Cardiac muscle cell (in vitro differentiated cells and primary cell): ENCODE measurements around the gene DNM2. TPM values are rescaled to one million over a fixed set of nuclear protein-coding genes. Genes with fewer than 3 reads are reported as not detected.

ENCODE experiments used
- DNase-seq, 2 donors: peaks; one replicate each; pipeline versions ENCODE4 v3.0.0 to v3.0.0-alpha.2; 2010 to 2017; ENCODE audit warnings: low read depth in 1 of 2, low spot score in 1 of 2
- H3K27ac ChIP-seq: fragments of 200-600 bp; sonication (generic); 2 replicates; pipeline ENCODE4 v1.5.1; 2016
- H3K27me3 ChIP-seq: fragments of 200-600 bp; sonication (generic); 2 replicates; pipeline ENCODE4 v1.6.0; 2016; ENCODE audit warnings: control low read depth
- H3K36me3 ChIP-seq: fragments of 200-600 bp; sonication (generic); 2 replicates; pipeline ENCODE4 v1.5.1; 2016; ENCODE audit warnings: control low read depth
- H3K4me1 ChIP-seq: fragments of 200-600 bp; sonication (generic); 2 replicates; pipeline ENCODE4 v1.8.1; 2017; ENCODE audit warnings: low read depth, mild to moderate bottlenecking, mixed run types
- H3K4me3 ChIP-seq: fragments of 200-600 bp; sonication (generic); 2 replicates; pipeline ENCODE4 v1.5.1; 2016; ENCODE audit warnings: mild to moderate bottlenecking
- H3K9me3 ChIP-seq: fragments of 200-600 bp; sonication (generic); 2 replicates; pipeline ENCODE4 v1.5.1; 2017; ENCODE audit warnings: low read depth, mild to moderate bottlenecking, control low read depth
- CTCF ChIP-seq: IDR thresholded peaks from 2 replicates; pipeline ENCODE4 v1.5.1; 2012; ENCODE audit warnings: low read depth, mild to moderate bottlenecking, low read length
- polyA plus RNA-seq: library from polyadenylated mRNA; unstranded; fragments of >200 nt; fragmentation: Nextera tagmentation; extraction: Ambion mirVana; gene quantifications from 2 replicates; pipeline ENCODE4 v1.2.1, GENCODE V29; 2016
- total RNA-seq: library from RNA; depleted of rRNA; stranded (reverse); fragments of >200 nt; gene quantifications from 2 replicates; pipeline ENCODE4 v1.2.3, GENCODE V29; 2016

DNM2 gene
- total and polyA plus RNA-seq, 2 experiments from 2014 or later = 122 to 132 TPM

- no peak for TF ChIP-seq CTCF
- no peak for DNase-seq
- Histone ChIP-seq H3K4me3 (no peak overlapping the region), H3K27ac (no peak overlapping the region), H3K4me1 (no peaks in the 10 kb centered on the region), H3K27me3 (no peaks in the 10 kb centered on the region), H3K9me3 (no peaks in the 10 kb centered on the region), H3K36me3 (peaks cover 15% of the 10 kb centered on the region)
These were observed 98.2 kb downstream of the DNM2 start for GRCh38 chr19:10815969-10816644.

- TF ChIP-seq CTCF = no peak
- Histone ChIP-seq H3K27ac (no peak overlapping the region), H3K4me1 (no peaks in the 10 kb centered on the region), H3K9me3 (no peaks in the 10 kb centered on the region), H3K36me3 (peaks cover 21% of the 10 kb centered on the region), H3K27me3 (no peaks in the 10 kb centered on the region), H3K4me3 (no peak overlapping the region)
- DNase-seq = no peak
These were observed 98.8 kb downstream of the DNM2 start for GRCh38 chr19:10816691-10817090.

- H3K4me3 ChIP-seq = no peak overlapping the region
- peak in 1 of 2 donors; percentile 96 for DNase-seq
- no peaks in the 10 kb centered on the region for H3K27me3 ChIP-seq
- H3K27ac ChIP-seq = no peak overlapping the region
- peaks cover 23% of the 10 kb centered on the region for H3K36me3 ChIP-seq
- no peak for TF ChIP-seq CTCF
- H3K4me1 ChIP-seq = no peaks in the 10 kb centered on the region
- H3K9me3 ChIP-seq = no peaks in the 10 kb centered on the region
These were observed 99.6 kb downstream of the DNM2 start for GRCh38 chr19:10817291-10818038.

- Histone ChIP-seq H3K27ac (no peak overlapping the region), H3K4me3 (no peak overlapping the region), H3K9me3 (no peaks in the 10 kb centered on the region), H3K27me3 (no peaks in the 10 kb centered on the region), H3K36me3 (peaks cover 24% of the 10 kb centered on the region), H3K4me1 (no peaks in the 10 kb centered on the region)
- TF ChIP-seq CTCF = no peak
- no peak for DNase-seq
These were observed 100.6 kb downstream of the DNM2 start for GRCh38 chr19:10818301-10819123.

- Histone ChIP-seq H3K4me1 (no peaks in the 10 kb centered on the region), H3K9me3 (no peaks in the 10 kb centered on the region), H3K36me3 (peaks cover 25% of the 10 kb centered on the region), H3K4me3 (no peak overlapping the region), H3K27ac (no peak overlapping the region), H3K27me3 (no peaks in the 10 kb centered on the region)
- TF ChIP-seq CTCF = no peak
- no peak for DNase-seq
These were observed 101.5 kb downstream of the DNM2 start for GRCh38 chr19:10819124-10820060.
